ENCODE data around the gene DGKI. TPM values are rescaled to one million over a fixed set of nuclear protein-coding genes. Genes with fewer than 3 reads are reported as not detected.

The DGKI gene
- total RNA-seq, 1 experiment from 2014 or later = 0.39 TPM

DNA sequence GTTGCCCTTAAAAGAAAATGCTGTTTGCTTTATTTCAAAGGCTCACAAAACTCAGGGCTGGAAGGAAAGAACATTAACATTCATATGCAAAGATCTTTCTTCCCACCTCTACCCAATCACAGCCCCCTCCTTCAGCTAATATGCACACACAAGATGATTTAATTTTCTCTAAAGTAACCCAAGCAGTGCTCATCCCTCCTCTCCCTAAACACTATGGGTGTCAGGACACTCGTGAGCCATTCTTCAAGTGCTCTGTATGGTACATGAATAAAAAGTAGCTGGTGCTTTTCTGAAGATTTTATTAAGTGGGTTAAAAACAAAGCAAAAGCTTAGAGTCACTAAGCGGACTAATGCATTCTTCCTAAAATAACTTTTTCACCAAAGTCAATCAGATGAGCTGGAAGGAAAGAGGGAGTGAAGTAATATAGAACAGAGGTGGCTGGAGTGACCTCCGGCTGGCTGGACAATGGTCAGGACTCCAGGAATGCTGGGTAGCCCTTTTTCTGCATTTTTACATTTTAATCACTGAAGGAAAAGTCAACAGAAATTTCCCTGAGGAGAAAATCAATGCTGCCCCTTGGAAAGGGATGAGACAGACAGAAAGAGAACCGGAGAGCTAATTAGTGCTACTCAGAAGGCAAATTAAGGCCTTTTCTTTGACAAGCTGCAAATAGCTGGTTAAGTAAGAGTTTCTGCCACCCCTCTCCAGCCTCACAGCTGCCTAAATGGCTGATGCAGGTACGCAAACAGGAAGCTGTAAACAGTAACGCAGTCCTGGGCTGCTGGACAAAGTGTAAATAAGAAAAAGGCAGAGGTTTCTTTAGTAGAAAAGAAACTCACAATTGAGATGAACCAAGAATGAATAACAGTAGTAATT lies 6.6 kb downstream of the DGKI start:
- ChIA-PET CTCF (no interaction called here), POLR2A (ENCODE audit: low non-redundant PET) (no interaction called here)
- TF ChIP-seq EZH2 (IDR thresholded peaks at IDR 0.05; ENCODE audit: borderline replicate concordance, low read depth, low read length, poor library complexity, severe bottlenecking) = no peak
- TF ChIP-seq, protein P1, sequence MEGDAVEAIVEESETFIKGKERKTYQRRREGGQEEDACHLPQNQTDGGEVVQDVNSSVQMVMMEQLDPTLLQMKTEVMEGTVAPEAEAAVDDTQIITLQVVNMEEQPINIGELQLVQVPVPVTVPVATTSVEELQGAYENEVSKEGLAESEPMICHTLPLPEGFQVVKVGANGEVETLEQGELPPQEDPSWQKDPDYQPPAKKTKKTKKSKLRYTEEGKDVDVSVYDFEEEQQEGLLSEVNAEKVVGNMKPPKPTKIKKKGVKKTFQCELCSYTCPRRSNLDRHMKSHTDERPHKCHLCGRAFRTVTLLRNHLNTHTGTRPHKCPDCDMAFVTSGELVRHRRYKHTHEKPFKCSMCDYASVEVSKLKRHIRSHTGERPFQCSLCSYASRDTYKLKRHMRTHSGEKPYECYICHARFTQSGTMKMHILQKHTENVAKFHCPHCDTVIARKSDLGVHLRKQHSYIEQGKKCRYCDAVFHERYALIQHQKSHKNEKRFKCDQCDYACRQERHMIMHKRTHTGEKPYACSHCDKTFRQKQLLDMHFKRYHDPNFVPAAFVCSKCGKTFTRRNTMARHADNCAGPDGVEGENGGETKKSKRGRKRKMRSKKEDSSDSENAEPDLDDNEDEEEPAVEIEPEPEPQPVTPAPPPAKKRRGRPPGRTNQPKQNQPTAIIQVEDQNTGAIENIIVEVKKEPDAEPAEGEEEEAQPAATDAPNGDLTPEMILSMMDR (conservative IDR thresholded peaks at IDR 0.05; ENCODE audit: low read depth, low read length) = no peak
- Histone ChIP-seq H3K9me3 (ENCODE audit: low read depth, low read length, poor library complexity, severe bottlenecking) (no peaks in the 10 kb centered on the region), H3K36me3 (ENCODE audit: insufficient read depth, low read length, poor library complexity, severe bottlenecking) (no peaks in the 10 kb centered on the region), H3K27ac (ENCODE audit: low read depth, low read length, poor library complexity, severe bottlenecking) (no peak overlapping the region), H3K27me3 (replicated peaks; ENCODE audit: insufficient read depth, low read depth, low read length, poor library complexity) (peaks cover 40% of the 10 kb centered on the region), H3K4me1 (ENCODE audit: insufficient read depth, low read length, poor library complexity, severe bottlenecking) (no peaks in the 10 kb centered on the region), H3K4me3 (ENCODE audit: low read depth, low read length, poor library complexity, severe bottlenecking) (no peak overlapping the region)
- intact Hi-C loops (cut with micrococcal nuclease; ENCODE audit: unreplicated experiment) = no loop called here
- DNase-seq (ENCODE audit: low spot score) = no peak
- BruUV-seq (replicated peaks) = no TSS peak

DNA sequence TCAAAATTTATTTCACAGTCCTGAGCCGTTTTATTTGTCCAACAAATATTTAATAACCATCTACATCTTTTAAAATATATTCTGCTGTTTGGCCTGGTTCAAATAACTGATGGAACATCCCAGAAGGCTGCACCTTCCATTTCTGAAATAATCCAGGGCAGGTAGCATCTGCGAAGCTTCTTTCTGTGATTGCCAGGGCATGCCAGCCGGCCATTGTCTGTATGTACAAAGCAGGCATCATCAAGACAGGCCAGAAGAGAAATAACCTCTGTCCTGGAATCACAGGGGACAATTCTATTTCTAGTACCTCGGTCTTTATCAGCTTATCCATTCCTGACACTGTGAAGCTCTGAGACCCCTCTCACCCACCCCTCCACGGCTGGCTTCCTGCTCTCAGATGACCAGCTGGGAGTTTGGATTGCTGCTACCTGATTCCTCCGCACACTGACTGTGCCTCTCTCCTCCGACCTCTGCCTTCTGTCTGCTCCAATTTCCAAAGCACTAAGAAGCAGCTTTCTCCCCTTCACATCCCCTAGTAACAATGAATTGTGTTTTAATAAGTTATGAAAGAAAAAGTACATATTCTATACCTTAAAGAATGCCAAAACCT lies 8.0 kb downstream of the DGKI start:
- Histone ChIP-seq H3K4me1 (ENCODE audit: insufficient read depth, low read length, poor library complexity, severe bottlenecking) (no peaks in the 10 kb centered on the region), H3K36me3 (ENCODE audit: insufficient read depth, low read length, poor library complexity, severe bottlenecking) (no peaks in the 10 kb centered on the region), H3K27me3 (replicated peaks; ENCODE audit: insufficient read depth, low read depth, low read length, poor library complexity) (peaks cover 27% of the 10 kb centered on the region), H3K9me3 (ENCODE audit: low read depth, low read length, poor library complexity, severe bottlenecking) (no peaks in the 10 kb centered on the region), H3K27ac (ENCODE audit: low read depth, low read length, poor library complexity, severe bottlenecking) (no peak overlapping the region), H3K4me3 (ENCODE audit: low read depth, low read length, poor library complexity, severe bottlenecking) (no peak overlapping the region)
- intact Hi-C loops (cut with micrococcal nuclease; ENCODE audit: unreplicated experiment) = no loop called here
- BruUV-seq (replicated peaks) = no TSS peak
- ChIA-PET CTCF (interaction anchor here (0.6 kb wide), 1 partner anchor 1802 kb away, joined by 6 read pairs; no protein-coding TSS in a partner anchor), POLR2A (ENCODE audit: low non-redundant PET) (no interaction called here)
- TF ChIP-seq, protein P1 (conservative IDR thresholded peaks at IDR 0.05; ENCODE audit: low read depth, low read length) = no peak
- TF ChIP-seq EZH2 (IDR thresholded peaks at IDR 0.05; ENCODE audit: borderline replicate concordance, low read depth, low read length, poor library complexity, severe bottlenecking) = no peak
- DNase-seq (ENCODE audit: low spot score) = no peak

DNA sequence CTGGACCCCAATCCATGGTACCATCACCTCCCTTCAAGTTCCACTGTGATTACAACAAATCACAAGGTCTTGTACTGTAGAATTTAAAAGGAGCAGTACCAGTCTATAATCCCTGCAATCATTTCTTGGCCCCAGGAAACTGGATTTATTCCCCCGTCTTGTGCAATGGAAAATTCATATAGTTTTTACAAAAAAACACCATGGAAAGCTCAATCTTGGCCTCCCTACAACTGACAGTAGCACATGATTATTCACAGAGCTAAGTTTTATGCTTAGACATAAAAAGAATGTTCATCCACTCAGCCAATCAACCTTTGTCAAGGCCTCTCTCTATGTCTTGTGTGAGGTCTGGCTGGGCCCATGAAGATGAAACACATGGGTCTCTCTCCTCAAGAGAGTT lies 10.2 kb downstream of the DGKI start:
- Histone ChIP-seq H3K36me3 (ENCODE audit: insufficient read depth, low read length, poor library complexity, severe bottlenecking) (no peaks in the 10 kb centered on the region), H3K9me3 (ENCODE audit: low read depth, low read length, poor library complexity, severe bottlenecking) (no peaks in the 10 kb centered on the region), H3K27ac (ENCODE audit: low read depth, low read length, poor library complexity, severe bottlenecking) (no peak overlapping the region), H3K4me3 (ENCODE audit: low read depth, low read length, poor library complexity, severe bottlenecking) (no peak overlapping the region), H3K27me3 (replicated peaks; ENCODE audit: insufficient read depth, low read depth, low read length, poor library complexity) (peaks cover 10% of the 10 kb centered on the region), H3K4me1 (ENCODE audit: insufficient read depth, low read length, poor library complexity, severe bottlenecking) (no peaks in the 10 kb centered on the region)
- intact Hi-C loops (cut with micrococcal nuclease; ENCODE audit: unreplicated experiment) = no loop called here
- no peak for DNase-seq (ENCODE audit: low spot score)
- no TSS peak for BruUV-seq (replicated peaks)
- POLR2A ChIA-PET (ENCODE audit: low non-redundant PET) = no interaction called here
- CTCF ChIA-PET = no interaction called here
- TF ChIP-seq, protein P1 (conservative IDR thresholded peaks at IDR 0.05; ENCODE audit: low read depth, low read length) = no peak
- TF ChIP-seq EZH2 (IDR thresholded peaks at IDR 0.05; ENCODE audit: borderline replicate concordance, low read depth, low read length, poor library complexity, severe bottlenecking) = no peak
